ENCODE measurements around the gene IST1. TPM values are rescaled to one million over a fixed set of nuclear protein-coding genes. Genes with fewer than 3 reads are reported as not detected.

IST1 gene
- total and polyA plus RNA-seq, 9 of the 15 experiments (the other 6 are each of a cell fraction or from before 2014, with no cell fraction given) = 135 to 334 (median 188) TPM

- TF ChIP-seq ZNF408 (CRISPR knock-in tag; IDR thresholded peaks at IDR 0.05; ENCODE audit: low read depth) = no peak
- TF ChIP-seq NELFE (IDR thresholded peaks at IDR 0.05; ENCODE audit: insufficient read depth, insufficient read length) = no peak
- TF ChIP-seq ZNF318 (IDR thresholded peaks at IDR 0.05; ENCODE audit: borderline replicate concordance in 1 of 2, low read depth in 1 of 2) = no peak
- peak; percentile 17; the same call in 1 of the 2 replicates for TF ChIP-seq ELF1 (tag; IDR thresholded peaks at IDR 0.05)
- TF ChIP-seq ILK (tag; IDR thresholded peaks at IDR 0.05; ENCODE audit: borderline replicate concordance, low read depth) = no peak
- no peak for TF ChIP-seq BRF2 (IDR thresholded peaks at IDR 0.05; ENCODE audit: borderline replicate concordance, insufficient read depth, insufficient read length)
- TF ChIP-seq ARID4B (CRISPR knock-in tag; IDR thresholded peaks at IDR 0.05) = peak; percentile 37
- 0 out of 2 replicates have a peak, but pooled peaks have one; percentile 57 for TF ChIP-seq ZNF41 (CRISPR knock-in tag; conservative IDR thresholded peaks at IDR 0.05)
- no peak for TF ChIP-seq STAT5A (IDR thresholded peaks at IDR 0.05; ENCODE audit: borderline replicate concordance, low read length)
- TF ChIP-seq ZNF764 (CRISPR knock-in tag; IDR thresholded peaks at IDR 0.05; ENCODE audit: low read depth) = no peak
- peak; percentile 50 for TF ChIP-seq KDM5B (IDR thresholded peaks at IDR 0.05; ENCODE audit: insufficient replicate concordance, low read depth, low read length)
- TF ChIP-seq TBP (optimal IDR thresholded peaks at IDR 0.05; ENCODE audit: low read depth, low read length) = peak; percentile 21
Observed at GRCh38 chr16:71883849-71884638, 11.3 kb upstream of the IST1 start, which contains the start of gene ZNF821 (continued).

Measured in K562 (cell line).